ENCODE results near the gene SLC1A3.

The SLC1A3 gene

DNA sequence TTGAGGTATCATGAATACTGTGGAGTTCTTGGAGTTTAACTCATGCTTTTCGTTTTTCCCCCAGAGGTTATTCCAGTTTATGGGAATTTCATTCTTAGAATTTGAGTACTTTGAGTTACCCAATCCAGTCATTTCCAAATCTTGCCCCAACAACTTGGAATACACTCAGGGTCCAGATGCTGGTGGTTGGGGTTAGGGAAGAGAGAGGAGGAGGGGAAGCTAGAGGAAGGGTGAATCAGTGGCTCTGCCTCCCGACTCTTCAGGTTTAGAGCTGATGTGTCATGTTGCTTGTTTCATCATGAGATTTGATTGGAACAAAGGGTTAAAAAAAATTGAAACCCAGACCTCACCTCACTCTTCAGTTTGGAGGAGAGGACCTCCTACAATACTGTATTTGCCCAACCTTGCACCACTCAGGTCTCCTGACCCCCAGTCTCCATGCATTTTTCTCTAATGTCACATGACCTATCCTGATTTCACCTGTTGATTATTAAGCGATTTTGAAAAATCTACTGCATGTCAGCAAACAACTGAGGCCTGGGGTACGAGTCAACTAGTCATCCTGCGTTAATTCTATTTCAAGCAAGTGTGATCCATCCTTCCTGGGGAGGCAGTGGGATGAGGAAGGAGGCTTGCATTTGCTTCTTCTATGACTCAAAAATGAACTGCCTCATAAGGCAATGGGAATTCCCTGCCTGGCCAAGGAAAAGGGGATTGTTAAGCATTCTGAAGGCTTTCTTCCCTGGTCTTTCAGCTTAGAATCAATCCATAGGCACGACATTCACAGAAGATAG, 6.2 kb upstream of the SLC1A3 start:
- no peaks in the 10 kb centered on the region for H3K27me3 ChIP-seq (ENCODE audit: insufficient read depth, low read length, poor library complexity, severe bottlenecking)
- no peaks in the 10 kb centered on the region for H3K4me1 ChIP-seq (ENCODE audit: insufficient read depth, low read length, poor library complexity, severe bottlenecking)
- no peak overlapping the region for H2AFZ ChIP-seq (ENCODE audit: low read length)
- no peaks in the 10 kb centered on the region for H4K20me1 ChIP-seq (ENCODE audit: insufficient read depth, low read length, poor library complexity, severe bottlenecking)
- H3K9ac ChIP-seq (ENCODE audit: low read depth, low read length, poor library complexity, severe bottlenecking) = no peak overlapping the region
- no peaks in the 10 kb centered on the region for H3K36me3 ChIP-seq (ENCODE audit: insufficient read depth, low read length)
- H3K4me2 ChIP-seq (ENCODE audit: low read depth, low read length, poor library complexity, severe bottlenecking) = no peak overlapping the region
- no peak overlapping the region for H3K4me3 ChIP-seq (ENCODE audit: low read length, poor library complexity, severe bottlenecking)
- no peaks in the 10 kb centered on the region for H3K9me2 ChIP-seq (replicated peaks; ENCODE audit: low read depth, low read length)
- no peaks in the 10 kb centered on the region for H3F3A ChIP-seq (ENCODE audit: low read depth)
- no peaks in the 10 kb centered on the region for H3K79me2 ChIP-seq (ENCODE audit: insufficient read depth, low read length)
- TF ChIP-seq, protein P1, sequence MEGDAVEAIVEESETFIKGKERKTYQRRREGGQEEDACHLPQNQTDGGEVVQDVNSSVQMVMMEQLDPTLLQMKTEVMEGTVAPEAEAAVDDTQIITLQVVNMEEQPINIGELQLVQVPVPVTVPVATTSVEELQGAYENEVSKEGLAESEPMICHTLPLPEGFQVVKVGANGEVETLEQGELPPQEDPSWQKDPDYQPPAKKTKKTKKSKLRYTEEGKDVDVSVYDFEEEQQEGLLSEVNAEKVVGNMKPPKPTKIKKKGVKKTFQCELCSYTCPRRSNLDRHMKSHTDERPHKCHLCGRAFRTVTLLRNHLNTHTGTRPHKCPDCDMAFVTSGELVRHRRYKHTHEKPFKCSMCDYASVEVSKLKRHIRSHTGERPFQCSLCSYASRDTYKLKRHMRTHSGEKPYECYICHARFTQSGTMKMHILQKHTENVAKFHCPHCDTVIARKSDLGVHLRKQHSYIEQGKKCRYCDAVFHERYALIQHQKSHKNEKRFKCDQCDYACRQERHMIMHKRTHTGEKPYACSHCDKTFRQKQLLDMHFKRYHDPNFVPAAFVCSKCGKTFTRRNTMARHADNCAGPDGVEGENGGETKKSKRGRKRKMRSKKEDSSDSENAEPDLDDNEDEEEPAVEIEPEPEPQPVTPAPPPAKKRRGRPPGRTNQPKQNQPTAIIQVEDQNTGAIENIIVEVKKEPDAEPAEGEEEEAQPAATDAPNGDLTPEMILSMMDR (conservative IDR thresholded peaks at IDR 0.05; ENCODE audit: low read length) = no peak
- no peak for TF ChIP-seq EZH2phosphoT487 (IDR thresholded peaks at IDR 0.05; ENCODE audit: borderline replicate concordance)
- H3K9me3 ChIP-seq (ENCODE audit: insufficient read depth, low read depth, low read length) = no peaks in the 10 kb centered on the region

DNA sequence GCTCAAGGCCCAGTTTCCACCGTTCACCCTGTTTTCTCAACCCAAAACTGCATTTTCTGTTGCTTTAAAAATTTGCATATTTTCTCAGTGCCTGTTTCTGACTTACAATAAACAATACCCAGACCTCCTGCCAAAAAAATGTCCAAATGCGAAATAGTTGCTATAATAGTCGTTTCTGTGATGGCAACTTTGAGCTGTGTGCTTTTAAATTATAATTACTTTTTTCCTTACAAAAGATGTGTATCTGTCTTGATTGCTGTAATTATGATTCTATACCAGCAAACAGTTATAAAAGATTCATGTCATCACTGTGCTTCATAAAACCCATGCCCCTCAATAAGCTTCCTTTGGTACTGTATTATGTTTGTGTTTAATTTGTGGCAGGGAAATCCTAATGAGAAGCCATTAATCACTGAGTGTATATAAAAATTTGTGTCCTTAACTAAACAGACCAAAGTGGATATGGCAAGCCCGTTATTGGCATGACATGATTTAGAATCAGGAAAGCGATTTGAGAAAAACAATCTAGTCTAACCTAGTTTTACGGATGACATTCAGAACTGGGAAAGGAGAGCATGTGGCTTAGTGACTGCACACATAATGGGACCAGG, 5.4 kb upstream of the SLC1A3 start:
- Histone ChIP-seq H4K20me1 (ENCODE audit: insufficient read depth, low read length, poor library complexity, severe bottlenecking) (no peaks in the 10 kb centered on the region), H2AFZ (ENCODE audit: low read length) (no peak overlapping the region), H3K9me2 (replicated peaks; ENCODE audit: low read depth, low read length) (no peaks in the 10 kb centered on the region), H3K79me2 (ENCODE audit: insufficient read depth, low read length) (no peaks in the 10 kb centered on the region), H3K4me1 (ENCODE audit: insufficient read depth, low read length, poor library complexity, severe bottlenecking) (peaks cover 2% of the 10 kb centered on the region), H3K4me3 (ENCODE audit: low read length, poor library complexity, severe bottlenecking) (no peak overlapping the region), H3K9ac (ENCODE audit: low read depth, low read length, poor library complexity, severe bottlenecking) (no peak overlapping the region), H3F3A (ENCODE audit: low read depth) (no peaks in the 10 kb centered on the region), H3K27me3 (ENCODE audit: insufficient read depth, low read length, poor library complexity, severe bottlenecking) (no peaks in the 10 kb centered on the region), H3K9me3 (ENCODE audit: insufficient read depth, low read depth, low read length) (no peaks in the 10 kb centered on the region), H3K4me2 (ENCODE audit: low read depth, low read length, poor library complexity, severe bottlenecking) (no peak overlapping the region), H3K36me3 (ENCODE audit: insufficient read depth, low read length) (no peaks in the 10 kb centered on the region)
- TF ChIP-seq, protein P1 (conservative IDR thresholded peaks at IDR 0.05; ENCODE audit: low read length) = no peak
- TF ChIP-seq EZH2phosphoT487 (IDR thresholded peaks at IDR 0.05; ENCODE audit: borderline replicate concordance) = no peak

GRCh38 chr5:36602704-36603321, 3.6 kb upstream of the SLC1A3 start:
- Histone ChIP-seq H2AFZ (ENCODE audit: low read length) (peak overlapping the region; percentile 22; the same call in 1 of the 2 replicates), H3K9me2 (replicated peaks; ENCODE audit: low read depth, low read length) (no peaks in the 10 kb centered on the region), H3K4me1 (ENCODE audit: insufficient read depth, low read length, poor library complexity, severe bottlenecking) (peaks cover 9% of the 10 kb centered on the region), H3K27me3 (ENCODE audit: insufficient read depth, low read length, poor library complexity, severe bottlenecking) (no peaks in the 10 kb centered on the region), H3K79me2 (ENCODE audit: insufficient read depth, low read length) (no peaks in the 10 kb centered on the region), H4K20me1 (ENCODE audit: insufficient read depth, low read length, poor library complexity, severe bottlenecking) (no peaks in the 10 kb centered on the region), H3K36me3 (ENCODE audit: insufficient read depth, low read length) (no peaks in the 10 kb centered on the region), H3F3A (ENCODE audit: low read depth) (no peaks in the 10 kb centered on the region), H3K4me2 (ENCODE audit: low read depth, low read length, poor library complexity, severe bottlenecking) (no peak overlapping the region), H3K4me3 (ENCODE audit: low read length, poor library complexity, severe bottlenecking) (no peak overlapping the region), H3K9me3 (ENCODE audit: insufficient read depth, low read depth, low read length) (no peaks in the 10 kb centered on the region), H3K9ac (ENCODE audit: low read depth, low read length, poor library complexity, severe bottlenecking) (no peak overlapping the region)
- TF ChIP-seq, protein P1 (conservative IDR thresholded peaks at IDR 0.05; ENCODE audit: low read length) = peak; percentile 64
- TF ChIP-seq EZH2phosphoT487 (IDR thresholded peaks at IDR 0.05; ENCODE audit: borderline replicate concordance) = no peak
